Kidney (tissue), 14 donors: ENCODE results near the gene ASTN2. TPM values are rescaled to one million over a fixed set of nuclear protein-coding genes. Genes with fewer than 3 reads are reported as not detected.
A peak's percentile ranks its signal among the peaks of the same experiment; 100 is the strongest.

Experiments used
- DNase-seq, 5 donors: peaks; one replicate each; pipeline ENCODE4 v3.0.0-alpha.2; 2013 to 2020
- FAIRE-seq: peaks from 2 replicates; lab custom pipeline; 2012; peaks lifted over from hg19 to GRCh38; lab: Jason Lieb, UNC
- H3K27ac ChIP-seq, 2 donors: one replicate each; pipeline ENCODE4 v1.7.0; 2013; ENCODE audit warnings: low read depth in 2 of 2, low read length in 2 of 2, inconsistent platforms in 1 of 2
- H3K27me3 ChIP-seq: one replicate; pipeline ENCODE4 v1.7.1; 2013; ENCODE audit warnings: low read length, inconsistent platforms; ENCODE audit not compliant: control insufficient read depth, insufficient read depth
- H3K36me3 ChIP-seq, 3 donors: one replicate each; pipeline versions ENCODE4 v1.7.0 to v1.7.1; 2013; ENCODE audit warnings: low read length in 3 of 3, control low read depth in 1 of 3, inconsistent platforms in 1 of 3; ENCODE audit not compliant: insufficient read depth in 3 of 3, control insufficient read depth in 2 of 3
- H3K4me1 ChIP-seq, 3 donors: one replicate each; pipeline versions ENCODE4 v1.7.0 to v1.7.1; 2013; ENCODE audit warnings: low read length in 3 of 3, inconsistent platforms in 1 of 3, low read depth in 1 of 3; ENCODE audit not compliant: control insufficient read depth in 2 of 3, insufficient read depth in 2 of 3
- H3K4me3 ChIP-seq, 3 donors: one replicate each; pipeline versions ENCODE4 v1.7.0 to v1.8.1; 2013; ENCODE audit warnings: low read length in 3 of 3, control low read depth in 1 of 3, inconsistent platforms in 1 of 3
- H3K9ac ChIP-seq, 3 donors: one replicate each; pipeline versions ENCODE4 v1.7.0 to v1.7.1; 2013; ENCODE audit warnings: low read length in 3 of 3, control low read depth in 1 of 3, inconsistent platforms in 1 of 3
- H3K9me3 ChIP-seq, 3 donors: one replicate each; pipeline versions ENCODE4 v1.7.0 to v1.7.1; 2013; ENCODE audit warnings: low read length in 3 of 3, control low read depth in 1 of 3, inconsistent platforms in 1 of 3; ENCODE audit not compliant: control insufficient read depth in 2 of 3, insufficient read depth in 1 of 3
- intact Hi-C: fragments of 100-400 bp; cut with DNase I; formaldehyde crosslinking; loops from one replicate; pipeline ENCODE4 v1.11.1; 2022
- polyA plus RNA-seq: library from polyadenylated mRNA; stranded (reverse); fragments of 350-450 nt; fragmentation: Illumina TruSeq; extraction: RNeasy Lipid Tissue Mini Kit (QIAGEN cat#74804); gene quantifications from one replicate; pipeline ENCODE4 v1.2.3, GENCODE V29; 2014; ENCODE audit warnings: low read depth, low replicate concordance; ENCODE audit not compliant: insufficient read depth
- total RNA-seq: library from RNA; stranded (reverse); fragmentation: NEBNext Ultra II Directional; extraction: Animal tissue kit (Norgen Biotek cat#: 25700); gene quantifications from one replicate; pipeline ENCODE4 v1.2.1, GENCODE V29; 2021
- TF ChIP-seq, protein P1 (sequence below): IDR thresholded peaks from 3 replicates; pipeline ENCODE4 v1.5.1; 2012; ENCODE audit warnings: mild to moderate bottlenecking, moderate library complexity, borderline replicate concordance; ENCODE audit not compliant: insufficient read depth; ENCODE audit errors: extremely low read depth
- donor health status: control.
- donor health status: control.
- donor health status: control.
- donor health status: control.
- donor health status: control.
- donor health status: DM: yes; HTN: yes; CAD: no.
- donor health status: Normal renal cell carcinoma (clear cell type).

The ASTN2 gene
- total and polyA plus RNA-seq, 2 donors from 2014 or later = 7.6 to 11.5 TPM

DNA sequence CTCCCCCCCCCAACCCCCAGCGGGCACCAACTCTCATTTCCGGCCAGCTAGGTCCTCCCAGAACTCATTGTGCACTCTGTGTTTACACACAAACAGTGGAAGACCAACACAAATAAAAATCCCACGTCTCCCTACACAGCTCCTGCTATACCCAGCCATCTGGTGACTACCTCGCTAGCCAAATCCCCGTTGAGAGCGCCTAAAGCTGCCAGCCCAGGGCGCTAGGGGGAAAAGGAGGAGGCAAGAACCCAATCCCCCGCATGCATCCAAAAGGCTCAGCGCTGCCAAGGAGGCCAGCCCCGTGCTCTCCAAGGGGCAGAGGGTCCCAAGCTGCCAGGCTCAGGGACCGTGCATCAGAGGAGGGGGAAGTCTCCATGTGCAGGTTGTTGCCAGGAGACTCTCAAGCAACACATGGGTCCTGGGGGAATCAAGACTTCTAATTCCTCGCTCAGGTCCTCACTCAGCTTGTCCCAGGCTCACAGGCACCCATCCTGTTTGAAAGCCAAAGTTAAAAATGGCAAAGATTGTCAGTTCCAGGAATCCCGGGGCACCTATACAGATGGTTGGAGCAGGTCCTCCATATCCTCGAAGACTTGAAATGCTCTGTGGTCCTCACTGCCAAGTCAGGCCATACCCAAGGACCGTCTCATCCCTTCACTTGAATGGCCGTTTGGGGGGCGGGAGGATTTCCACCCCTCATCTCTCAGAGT is 2.7 kb downstream of the ASTN2 start:
- peak in 1 of 5 donors; percentile 38 for DNase-seq
- no peak for FAIRE-seq
- TF ChIP-seq, protein P1, sequence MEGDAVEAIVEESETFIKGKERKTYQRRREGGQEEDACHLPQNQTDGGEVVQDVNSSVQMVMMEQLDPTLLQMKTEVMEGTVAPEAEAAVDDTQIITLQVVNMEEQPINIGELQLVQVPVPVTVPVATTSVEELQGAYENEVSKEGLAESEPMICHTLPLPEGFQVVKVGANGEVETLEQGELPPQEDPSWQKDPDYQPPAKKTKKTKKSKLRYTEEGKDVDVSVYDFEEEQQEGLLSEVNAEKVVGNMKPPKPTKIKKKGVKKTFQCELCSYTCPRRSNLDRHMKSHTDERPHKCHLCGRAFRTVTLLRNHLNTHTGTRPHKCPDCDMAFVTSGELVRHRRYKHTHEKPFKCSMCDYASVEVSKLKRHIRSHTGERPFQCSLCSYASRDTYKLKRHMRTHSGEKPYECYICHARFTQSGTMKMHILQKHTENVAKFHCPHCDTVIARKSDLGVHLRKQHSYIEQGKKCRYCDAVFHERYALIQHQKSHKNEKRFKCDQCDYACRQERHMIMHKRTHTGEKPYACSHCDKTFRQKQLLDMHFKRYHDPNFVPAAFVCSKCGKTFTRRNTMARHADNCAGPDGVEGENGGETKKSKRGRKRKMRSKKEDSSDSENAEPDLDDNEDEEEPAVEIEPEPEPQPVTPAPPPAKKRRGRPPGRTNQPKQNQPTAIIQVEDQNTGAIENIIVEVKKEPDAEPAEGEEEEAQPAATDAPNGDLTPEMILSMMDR = no peak

DNA sequence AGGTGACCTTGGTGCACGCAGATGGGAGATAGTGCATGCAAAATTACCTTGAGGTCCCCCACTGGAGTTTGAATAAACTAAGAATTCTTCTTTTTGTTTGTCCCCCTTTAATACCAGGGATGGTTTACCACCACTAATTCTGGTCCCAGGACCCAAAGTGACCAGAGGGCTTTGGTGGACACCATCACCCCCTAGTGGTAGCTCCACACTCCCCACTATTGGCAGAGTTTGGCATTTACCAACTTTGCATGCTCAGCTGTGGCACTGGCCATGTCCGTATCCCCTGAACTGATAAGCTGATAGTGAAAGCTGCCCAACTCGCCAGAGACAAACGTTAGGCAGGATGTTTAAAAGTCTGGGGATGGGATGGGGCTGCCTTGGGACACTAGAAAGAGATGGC is 3.3 kb downstream of the ASTN2 start:
- Histone ChIP-seq H3K4me3 (no peak overlapping the region), H3K27ac (no peak overlapping the region), H3K36me3 (no peaks in the 10 kb centered on the region), H3K4me1 (peaks cover 0 to 4% (median 0%) of the 10 kb centered on the region in 3 donors), H3K9ac (no peak overlapping the region), H3K27me3 (peaks cover 9% of the 10 kb centered on the region), H3K9me3 (no peaks in the 10 kb centered on the region)
- DNase-seq (peak in 4 of 5 donors; percentile 62 to 70 (median 64)), FAIRE-seq (no peak)
- intact Hi-C loops = no loop called here
- TF ChIP-seq, protein P1 = peak; percentile 47

More for the DNA sequence above, 2.7 kb downstream of the ASTN2 start:
- Histone ChIP-seq H3K27ac (no peak overlapping the region), H3K9me3 (no peaks in the 10 kb centered on the region), H3K4me3 (no peak overlapping the region), H3K27me3 (peaks cover 9% of the 10 kb centered on the region), H3K36me3 (no peaks in the 10 kb centered on the region), H3K4me1 (peaks cover 0 to 4% (median 0%) of the 10 kb centered on the region in 3 donors), H3K9ac (no peak overlapping the region)
- intact Hi-C loops = no loop called here

DNA sequence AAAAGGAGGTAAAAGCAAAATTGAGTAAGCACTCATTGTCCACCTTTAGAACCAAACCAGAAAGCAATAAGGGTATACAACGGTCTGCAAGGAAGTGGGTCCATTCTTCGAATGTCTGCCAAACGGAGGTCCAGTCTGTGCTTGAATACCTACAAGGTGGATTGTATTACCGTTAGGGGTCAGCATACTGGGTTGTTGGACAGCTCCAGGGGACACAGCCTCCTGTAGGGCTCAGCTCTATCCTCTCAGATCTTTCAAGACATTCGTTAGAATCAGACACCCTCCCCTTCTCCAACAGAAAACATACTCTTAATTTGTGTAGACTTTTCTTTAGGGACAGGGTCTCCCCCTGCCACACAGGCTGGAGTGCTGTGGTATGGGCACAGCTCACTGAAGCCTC is 5.5 kb downstream of the ASTN2 start:
- Histone ChIP-seq H3K4me1 (peaks cover 0 to 3% (median 0%) of the 10 kb centered on the region in 3 donors), H3K4me3 (no peak overlapping the region), H3K9me3 (no peaks in the 10 kb centered on the region), H3K27ac (no peak overlapping the region), H3K36me3 (no peaks in the 10 kb centered on the region), H3K27me3 (peaks cover 9% of the 10 kb centered on the region), H3K9ac (no peak overlapping the region)
- FAIRE-seq (no peak), DNase-seq (peak in 3 of 5 donors; percentile 22 to 49 (median 37))
- TF ChIP-seq, protein P1 = no peak
- intact Hi-C loops = no loop called here
